IPS-18a (cell line): Measurements from ENCODE around the gene SPEM3.

Source experiments
- H3K27ac ChIP-seq: one replicate; pipeline ENCODE4 v1.5.1; 2013; ENCODE audit warnings: low read length
- H3K27me3 ChIP-seq: one replicate; pipeline ENCODE4 v1.6.1; 2013; ENCODE audit warnings: mild to moderate bottlenecking, low read length; ENCODE audit not compliant: control insufficient read depth, insufficient read depth
- H3K36me3 ChIP-seq: one replicate; pipeline ENCODE4 v1.6.1; 2013; ENCODE audit warnings: low read depth, low read length; ENCODE audit not compliant: control insufficient read depth
- H3K4me1 ChIP-seq: one replicate; pipeline ENCODE4 v1.6.1; 2013; ENCODE audit warnings: low read depth, low read length; ENCODE audit not compliant: control insufficient read depth
- H3K4me3 ChIP-seq: one replicate; pipeline ENCODE4 v1.5.1; 2013; ENCODE audit warnings: low read length
- H3K9ac ChIP-seq: one replicate; pipeline ENCODE4 v1.6.1; 2013; ENCODE audit warnings: mild to moderate bottlenecking, low read length, moderate library complexity
- H3K9me3 ChIP-seq: one replicate; pipeline ENCODE4 v1.6.1; 2013; ENCODE audit warnings: low read depth, low read length; ENCODE audit not compliant: control insufficient read depth

The SPEM3 gene

GRCh38 chr17:7439462-7440112 is 10.9 kb downstream of the SPEM3 start, which contains the start of gene FGF11:
Gene FGF11, plus strand, starts transcription at chr17:7439512. Its CDS starts 109 bp downstream, at chr17:7439621.
- Histone ChIP-seq H3K36me3 (no peaks in the 10 kb centered on the region), H3K27me3 (peaks cover 72% of the 10 kb centered on the region), H3K27ac (peak within 1 kb of the TSS; percentile 70), H3K9me3 (no peaks in the 10 kb centered on the region), H3K4me3 (peak within 1 kb of the TSS; percentile 91), H3K9ac (peak within 1 kb of the TSS; percentile 85), H3K4me1 (peaks cover 23% of the 10 kb centered on the region)

DNA sequence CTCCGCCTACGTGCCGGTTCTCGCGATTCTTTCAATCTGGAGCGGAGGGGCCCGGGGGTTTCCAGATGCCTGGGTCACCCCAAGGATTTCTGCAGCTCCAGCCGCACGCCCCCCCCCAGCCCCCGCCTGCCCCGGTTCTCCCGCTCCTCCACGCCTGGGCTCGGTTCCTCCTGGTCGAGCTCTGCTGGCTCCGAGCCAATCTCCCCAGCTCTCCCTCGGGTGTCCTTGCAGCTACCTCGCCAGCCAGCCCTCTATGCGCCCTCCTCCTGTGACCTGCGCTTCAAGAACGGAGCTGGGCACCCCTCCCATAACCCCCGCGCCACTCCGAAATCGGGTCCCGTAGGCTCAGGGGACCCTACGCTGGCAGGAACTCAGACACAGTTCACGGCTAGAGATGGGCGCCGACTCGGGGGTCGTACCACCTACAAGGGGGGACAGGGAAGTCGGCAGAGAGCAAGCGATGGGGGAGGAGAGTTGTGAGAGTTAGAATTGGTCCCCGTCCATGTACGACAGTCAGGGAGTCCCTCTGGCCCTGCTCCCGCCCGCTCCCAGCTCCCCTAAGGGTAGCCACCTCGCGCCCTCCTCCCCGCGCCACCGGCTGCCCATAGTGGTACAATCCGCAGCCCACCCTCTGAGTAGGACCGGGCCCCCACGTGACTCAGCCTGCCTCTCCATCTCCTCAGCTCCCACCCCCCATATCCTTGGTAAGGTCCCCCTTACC is 11.6 kb downstream of the SPEM3 start:
- Histone ChIP-seq H3K4me3 (peak overlapping the region; percentile 91), H3K4me1 (peaks cover 23% of the 10 kb centered on the region), H3K27me3 (peaks cover 72% of the 10 kb centered on the region), H3K9ac (peak overlapping the region; percentile 85), H3K27ac (peak overlapping the region; percentile 70), H3K9me3 (no peaks in the 10 kb centered on the region), H3K36me3 (no peaks in the 10 kb centered on the region)

DNA sequence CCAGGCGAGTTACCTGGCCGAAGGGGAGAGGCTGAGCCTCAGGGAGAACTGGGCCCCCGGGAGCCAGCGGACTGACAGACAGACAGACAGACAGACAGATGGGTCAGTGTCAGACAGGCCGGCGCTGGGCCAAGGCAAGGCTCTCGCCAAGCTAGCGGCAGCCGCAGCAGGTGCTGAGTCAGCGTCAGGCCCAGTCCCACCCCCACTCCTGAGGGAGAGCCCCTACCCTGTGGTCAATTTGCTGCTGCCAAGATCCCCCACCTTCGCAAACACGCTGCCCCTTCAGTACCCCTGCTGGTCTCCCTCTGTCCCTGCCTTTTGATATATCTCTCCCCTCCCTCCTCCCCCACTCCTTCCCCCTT is 12.2 kb downstream of the SPEM3 start:
- H3K27me3 ChIP-seq, result peaks cover 68% of the 10 kb centered on the region
- H3K9me3 ChIP-seq, result no peaks in the 10 kb centered on the region
- peaks cover 21% of the 10 kb centered on the region for H3K4me1 ChIP-seq
- H3K36me3 ChIP-seq, result no peaks in the 10 kb centered on the region
- H3K27ac ChIP-seq, result peak overlapping the region; percentile 70
- H3K9ac ChIP-seq, result peak overlapping the region; percentile 85
- H3K4me3 ChIP-seq, result peak overlapping the region; percentile 91

GRCh38 chr17:7441266-7441665 is 12.6 kb downstream of the SPEM3 start:
- H3K36me3 ChIP-seq, result no peaks in the 10 kb centered on the region
- H3K9ac ChIP-seq, result peak overlapping the region; percentile 85
- H3K27ac ChIP-seq, result no peak overlapping the region
- H3K4me1 ChIP-seq, result peaks cover 22% of the 10 kb centered on the region
- no peaks in the 10 kb centered on the region for H3K9me3 ChIP-seq
- peaks cover 63% of the 10 kb centered on the region for H3K27me3 ChIP-seq
- peak overlapping the region; percentile 91 for H3K4me3 ChIP-seq

GRCh38 chr17:7442142-7442541 is 13.5 kb downstream of the SPEM3 start:
- H3K36me3 ChIP-seq, result no peaks in the 10 kb centered on the region
- H3K27ac ChIP-seq, result no peak overlapping the region
- H3K9ac ChIP-seq, result no peak overlapping the region
- no peaks in the 10 kb centered on the region for H3K9me3 ChIP-seq
- H3K27me3 ChIP-seq, result peaks cover 57% of the 10 kb centered on the region
- peaks cover 21% of the 10 kb centered on the region for H3K4me1 ChIP-seq
- H3K4me3 ChIP-seq, result no peak overlapping the region

DNA sequence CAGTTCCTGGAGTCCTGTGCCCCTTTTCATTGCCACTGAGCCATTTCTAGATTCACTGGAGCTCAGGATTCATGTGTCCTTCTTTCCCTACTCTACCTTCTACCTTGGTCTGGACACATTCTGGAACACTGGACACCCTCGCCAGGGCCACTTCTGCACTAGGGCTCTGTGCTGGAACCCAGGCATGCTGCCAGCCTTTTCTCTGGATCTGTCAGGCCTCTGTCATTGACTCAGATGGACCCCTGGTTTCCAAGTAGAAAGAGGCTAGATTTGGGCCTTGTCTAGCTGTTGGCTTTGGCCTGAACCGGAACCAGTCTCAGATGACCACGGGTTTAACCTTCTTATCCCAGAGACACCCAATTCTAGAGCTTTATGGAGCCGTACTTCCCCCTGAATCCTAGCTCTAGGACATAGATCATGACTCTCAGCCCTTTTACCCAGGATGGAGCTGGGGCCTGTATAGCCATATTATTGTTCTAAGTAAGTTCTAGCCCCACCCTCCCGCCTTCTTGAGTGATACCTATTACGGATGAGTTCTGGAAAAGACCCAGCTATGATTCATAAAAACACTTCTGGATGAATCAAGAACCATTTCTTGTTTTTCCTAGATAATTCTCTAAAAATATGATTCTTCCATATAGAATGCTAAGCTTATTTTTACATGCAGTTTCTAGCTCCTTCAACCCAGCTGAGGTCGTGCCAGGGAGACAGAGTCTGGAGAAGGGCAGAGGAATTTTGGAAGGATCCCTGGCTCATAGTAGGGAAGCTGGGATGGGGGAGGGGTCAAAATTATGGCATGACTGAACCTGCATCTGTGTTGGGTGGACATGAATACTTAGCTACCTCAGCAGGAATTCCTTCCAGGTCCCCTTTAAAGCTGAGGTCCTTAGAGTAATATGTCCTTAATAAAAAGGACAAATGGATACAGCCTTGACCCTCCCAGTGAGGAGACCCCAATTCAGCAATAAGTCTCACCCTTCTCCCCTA is 15.1 kb downstream of the SPEM3 start:
- Histone ChIP-seq H3K27ac (no peak overlapping the region), H3K9me3 (no peaks in the 10 kb centered on the region), H3K9ac (no peak overlapping the region), H3K4me3 (no peak overlapping the region), H3K27me3 (peaks cover 41% of the 10 kb centered on the region), H3K36me3 (no peaks in the 10 kb centered on the region), H3K4me1 (peaks cover 13% of the 10 kb centered on the region)

- H3K4me3 ChIP-seq, result peak within 1 kb of the TSS; percentile 67
- H3K9me3 ChIP-seq, result no peaks in the 10 kb centered on the region
- no peak within 1 kb of the TSS for H3K27ac ChIP-seq
- peak within 1 kb of the TSS; percentile 14 for H3K9ac ChIP-seq
- H3K4me1 ChIP-seq, result peaks cover 13% of the 10 kb centered on the region
- peaks cover 29% of the 10 kb centered on the region for H3K27me3 ChIP-seq
- H3K36me3 ChIP-seq, result no peaks in the 10 kb centered on the region
Observed at GRCh38 chr17:7444682-7445618, 16.3 kb downstream of the SPEM3 start, which contains the start of gene CHRNB1. Gene CHRNB1, plus strand, starts transcription at chr17:7445061. Its CDS starts 67 bp downstream, at chr17:7445128.

- H3K27ac ChIP-seq, result no peak overlapping the region
- H3K9me3 ChIP-seq, result no peaks in the 10 kb centered on the region
- H3K36me3 ChIP-seq, result no peaks in the 10 kb centered on the region
- H3K4me3 ChIP-seq, result peak overlapping the region; percentile 67
- peaks cover 29% of the 10 kb centered on the region for H3K27me3 ChIP-seq
- H3K9ac ChIP-seq, result peak overlapping the region; percentile 14
- H3K4me1 ChIP-seq, result peaks cover 13% of the 10 kb centered on the region
Observed at GRCh38 chr17:7445619-7445968, 16.9 kb downstream of the SPEM3 start.

DNA sequence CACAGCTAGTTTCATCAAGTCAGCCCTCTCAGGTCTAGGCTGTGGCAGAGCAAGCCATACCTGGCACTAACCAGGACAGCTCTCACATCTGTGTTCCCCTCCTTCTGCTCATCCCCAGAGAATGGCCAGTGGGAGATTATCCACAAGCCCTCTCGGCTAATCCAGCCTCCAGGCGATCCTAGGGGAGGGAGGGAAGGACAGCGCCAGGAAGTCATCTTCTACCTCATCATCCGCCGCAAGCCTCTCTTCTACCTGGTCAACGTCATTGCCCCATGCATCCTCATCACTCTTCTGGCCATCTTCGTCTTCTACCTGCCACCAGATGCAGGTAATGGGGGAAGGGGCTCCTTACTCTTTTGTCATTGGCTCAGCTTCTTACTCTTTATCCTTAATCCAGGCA is 19.8 kb downstream of the SPEM3 start:
- no peaks in the 10 kb centered on the region for H3K9me3 ChIP-seq
- H3K36me3 ChIP-seq, result no peaks in the 10 kb centered on the region
- peaks cover 5% of the 10 kb centered on the region for H3K4me1 ChIP-seq
- no peak overlapping the region for H3K9ac ChIP-seq
- no peak overlapping the region for H3K27ac ChIP-seq
- H3K27me3 ChIP-seq, result peaks cover 8% of the 10 kb centered on the region
- H3K4me3 ChIP-seq, result no peak overlapping the region

GRCh38 chr17:7459961-7460545 is 31.4 kb downstream of the SPEM3 start:
- Histone ChIP-seq H3K9me3 (no peaks in the 10 kb centered on the region), H3K4me3 (no peak overlapping the region), H3K27ac (no peak overlapping the region), H3K27me3 (no peaks in the 10 kb centered on the region), H3K9ac (no peak overlapping the region), H3K4me1 (peaks cover 6% of the 10 kb centered on the region), H3K36me3 (no peaks in the 10 kb centered on the region)
